GM12878 (cell line): ENCODE data around the gene CREB5. TPM values are rescaled to one million over a fixed set of nuclear protein-coding genes. Genes with fewer than 3 reads are reported as not detected.

Source experiments
- ATAC-seq: fragments of 200-7000 bp; cut with Tn5 transposase; 3 replicates; pipeline ENCODE4 v1.9.1; 2020; ENCODE audit warnings: mild to moderate bottlenecking, moderate library complexity
- BruUV-seq: library from RNA; stranded (reverse); fragments of 400-500 nt; replicated peaks from 2 replicates; lab custom pipeline; 2021; lab: Mats Ljungman, UMichigan
- CTCF ChIA-PET: fragments of 300-600 bp; sonication (Branson Sonifier 250); formaldehyde crosslinking; extraction: SDS; loops from one replicate; lab custom pipeline; 2021; ENCODE audit warnings: inconsistent platforms; lab: Yijun Ruan, JAX
- POLR2A ChIA-PET: fragments of 350-600 bp; formaldehyde crosslinking; extraction: SDS; loops from one replicate; lab custom pipeline; 2021; ENCODE audit warnings: inconsistent platforms; lab: Charles Lee
- RAD21 ChIA-PET: fragments of 300-600 bp; sonication (Branson Sonifier 250); formaldehyde crosslinking; loops from one replicate; lab custom pipeline; 2023; ENCODE audit warnings: antibody characterized with exemption; ENCODE audit not compliant: unreplicated experiment; lab: Charles Lee
- SMC1A ChIA-PET: fragments of 300-600 bp; sonication (Branson Sonifier 250); formaldehyde crosslinking; loops from one replicate; lab custom pipeline; 2023; ENCODE audit not compliant: unreplicated experiment, uncharacterized antibody; lab: Charles Lee
- DNase-seq: peaks from one replicate; pipeline ENCODE4 v3.0.0-alpha.2; 2011; ENCODE audit warnings: low read depth, low spot score
- FAIRE-seq: peaks from 3 replicates; lab custom pipeline; 2011; peaks lifted over from hg19 to GRCh38; lab: Jason Lieb, UNC
- H2AFZ ChIP-seq: 2 replicates; pipeline ENCODE4 v1.6.0; 2011; ENCODE audit warnings: low read depth, low read length, control low read depth; ENCODE audit not compliant: control insufficient read depth
- H3K27ac ChIP-seq: 2 replicates; pipeline ENCODE4 v1.5.1; 2011; ENCODE audit warnings: control low read depth; ENCODE audit not compliant: control insufficient read depth, insufficient read depth
- H3K27me3 ChIP-seq, 2 experiments: replicated peaks in 1 of 2; 2 replicates each; pipeline versions ENCODE4 v1.6.0 to v1.6.1; 2011; ENCODE audit warnings: low read length in 1 of 2; ENCODE audit not compliant: control insufficient read depth in 2 of 2, insufficient read depth in 2 of 2
- H3K36me3 ChIP-seq, 2 experiments: 2 replicates each; pipeline ENCODE4 v1.5.1; 2011; ENCODE audit warnings: low read length in 1 of 2; ENCODE audit not compliant: control insufficient read depth in 2 of 2, insufficient read depth in 2 of 2
- H3K4me1 ChIP-seq: 2 replicates; pipeline ENCODE4 v1.6.1; 2011; ENCODE audit warnings: mild to moderate bottlenecking, low read length, moderate library complexity, mixed read lengths; ENCODE audit not compliant: control insufficient read depth, insufficient read depth
- H3K4me2 ChIP-seq: 2 replicates; pipeline ENCODE4 v1.6.0; 2011; ENCODE audit warnings: control low read depth; ENCODE audit not compliant: control insufficient read depth, insufficient read depth
- H3K4me3 ChIP-seq: fragments of 200-600 bp; sonication (generic); 2 replicates; pipeline ENCODE4 v1.5.1; 2016
- H3K79me2 ChIP-seq: 2 replicates; pipeline ENCODE4 v1.6.0; 2011; ENCODE audit warnings: low read length; ENCODE audit not compliant: control insufficient read depth, insufficient read depth
- H3K9ac ChIP-seq: 2 replicates; pipeline ENCODE4 v1.8.0; 2011; ENCODE audit warnings: low read length, control low read depth, mixed read lengths; ENCODE audit not compliant: control insufficient read depth, insufficient read depth
- H3K9me3 ChIP-seq: replicated peaks from 3 replicates; pipeline ENCODE4 v1.5.1; 2011; ENCODE audit warnings: mild to moderate bottlenecking, low read length; ENCODE audit not compliant: control insufficient read depth, insufficient read depth
- H4K20me1 ChIP-seq: 2 replicates; pipeline ENCODE4 v1.6.0; 2011; ENCODE audit not compliant: control insufficient read depth, insufficient read depth
- ESRRA ChIP-seq: IDR thresholded peaks from 2 replicates; pipeline ENCODE4 v1.6.1; 2012; ENCODE audit warnings: mild to moderate bottlenecking, low read length, improper control_type of control experiment
- FOXM1 ChIP-seq: IDR thresholded peaks from 2 replicates; pipeline ENCODE4 v1.6.1; 2012; ENCODE audit warnings: low read depth, mild to moderate bottlenecking, inconsistent platforms, low read length, moderate library complexity
- GATAD2B ChIP-seq: fragments of 450-650 bp; conservative IDR thresholded peaks from 2 replicates; pipeline ENCODE4 v1.6.1; 2017; ENCODE audit warnings: low read depth, mild to moderate bottlenecking, moderate library complexity
- POLR2AphosphoS2 ChIP-seq: IDR thresholded peaks from 2 replicates; pipeline ENCODE4 v1.6.1; 2011; ENCODE audit warnings: low read depth, mild to moderate bottlenecking, low read length, improper control_type of control experiment, moderate library complexity
- RAD51 ChIP-seq: fragments of 450-650 bp; IDR thresholded peaks from 2 replicates; pipeline ENCODE4 v1.6.1; 2016; ENCODE audit warnings: moderate library complexity, mild to moderate bottlenecking, inconsistent platforms
- REST ChIP-seq: IDR thresholded peaks from 2 replicates; pipeline ENCODE4 v1.6.1; 2012; ENCODE audit warnings: mild to moderate bottlenecking, low read depth, low read length
- SIX5 ChIP-seq: IDR thresholded peaks from 2 replicates; pipeline ENCODE4 v1.6.1; 2011; ENCODE audit warnings: mild to moderate bottlenecking, low read depth, low read length, moderate library complexity; ENCODE audit not compliant: severe bottlenecking
- SMAD1 ChIP-seq: fragments of 450-650 bp; IDR thresholded peaks from 2 replicates; pipeline ENCODE4 v1.6.1; 2018; ENCODE audit warnings: mild to moderate bottlenecking, low read depth; ENCODE audit not compliant: partially characterized antibody
- TBL1XR1 ChIP-seq: IDR thresholded peaks from 2 replicates; pipeline ENCODE4 v1.6.1; 2012; ENCODE audit warnings: low read depth, low read length, improper control_type of control experiment
- WGBS: methylation state at CpG from one replicate; pipeline ENCODE4 v1.1.6; 2016; ENCODE audit warnings: low lambda C conversion rate; ENCODE audit not compliant: insufficient replicate concordance, insufficient coverage; ENCODE audit errors: missing lambda C conversion rate; 5-methylcytosine and 5-hydroxymethylcytosine counted together
- in situ Hi-C: fragments of 300-500 bp; cut with MboI; formaldehyde crosslinking; loops from 9 replicates; pipeline ENCODE4 v1.14.3; 2018; ENCODE audit warnings: mixed read lengths
- intact Hi-C: fragments of 100-400 bp; cut with micrococcal nuclease; formaldehyde crosslinking; loops from one replicate; pipeline ENCODE4 v1.14.2; 2022; ENCODE audit not compliant: unreplicated experiment
- polyA plus RNA-seq, 11 experiments: library from polyadenylated mRNA; depleted of rRNA in 4 of 11; unstranded in 6 of 11; stranded (reverse) in 5 of 11; fragments of >200 nt; fragmentation: Nextera tagmentation in 4 of 11; fragmentation: Illumina TruSeq in 1 of 11; extraction: Ambion mirVana in 4 of 11; extraction: Trizol in 1 of 11; gene quantifications; 1 replicate in 1 of 11; 2 replicates in 10 of 11; pipeline versions ENCODE4 v1.2.1 to v1.2.3, GENCODE V29; 2011 to 2016; ENCODE audit warnings: inconsistent platforms in 2 of 11, missing spikeins in 2 of 11, low read depth in 1 of 11
- total RNA-seq, 4 experiments: library from RNA; depleted of rRNA in 3 of 4; stranded (reverse); fragments of >200 nt in 3 of 4; fragmentation: Illumina TruSeq in 1 of 4; extraction: Trizol in 1 of 4; gene quantifications; 2 replicates each; pipeline versions ENCODE4 v1.2.1 to v1.2.3, GENCODE V29; 2013 to 2021
- TF ChIP-seq, protein P1 (sequence below): fragments of 450-650 bp; formaldehyde crosslinking; IDR thresholded peaks from 2 replicates; pipeline ENCODE4 v1.4.0; 2020; ENCODE audit warnings: mild to moderate bottlenecking, moderate library complexity

The CREB5 gene
- total and polyA plus RNA-seq, 10 of the 15 experiments (the other 5 are each of a cell fraction or from before 2014, with no cell fraction given): 12.9 to 74.1 (median 53.0) TPM

- Histone ChIP-seq H3K27ac (no peak overlapping the region), H3K9me3 (no peaks in the 10 kb centered on the region), H3K4me1 (no peaks in the 10 kb centered on the region), H3K4me3 (no peak overlapping the region), H3K9ac (no peak overlapping the region), H3K27me3 (no peaks in the 10 kb centered on the region), H3K36me3 (no peaks in the 10 kb centered on the region), H2AFZ (no peak overlapping the region), H3K4me2 (no peak overlapping the region), H3K79me2 (no peaks in the 10 kb centered on the region), H4K20me1 (no peaks in the 10 kb centered on the region)
- TF ChIP-seq RAD51 (no peak), SIX5 (no peak), GATAD2B (no peak), TBL1XR1 (no peak), SMAD1 (no peak), ESRRA (no peak), REST (no peak), POLR2AphosphoS2 (no peak), FOXM1 (no peak)
- TF ChIP-seq, protein P1, sequence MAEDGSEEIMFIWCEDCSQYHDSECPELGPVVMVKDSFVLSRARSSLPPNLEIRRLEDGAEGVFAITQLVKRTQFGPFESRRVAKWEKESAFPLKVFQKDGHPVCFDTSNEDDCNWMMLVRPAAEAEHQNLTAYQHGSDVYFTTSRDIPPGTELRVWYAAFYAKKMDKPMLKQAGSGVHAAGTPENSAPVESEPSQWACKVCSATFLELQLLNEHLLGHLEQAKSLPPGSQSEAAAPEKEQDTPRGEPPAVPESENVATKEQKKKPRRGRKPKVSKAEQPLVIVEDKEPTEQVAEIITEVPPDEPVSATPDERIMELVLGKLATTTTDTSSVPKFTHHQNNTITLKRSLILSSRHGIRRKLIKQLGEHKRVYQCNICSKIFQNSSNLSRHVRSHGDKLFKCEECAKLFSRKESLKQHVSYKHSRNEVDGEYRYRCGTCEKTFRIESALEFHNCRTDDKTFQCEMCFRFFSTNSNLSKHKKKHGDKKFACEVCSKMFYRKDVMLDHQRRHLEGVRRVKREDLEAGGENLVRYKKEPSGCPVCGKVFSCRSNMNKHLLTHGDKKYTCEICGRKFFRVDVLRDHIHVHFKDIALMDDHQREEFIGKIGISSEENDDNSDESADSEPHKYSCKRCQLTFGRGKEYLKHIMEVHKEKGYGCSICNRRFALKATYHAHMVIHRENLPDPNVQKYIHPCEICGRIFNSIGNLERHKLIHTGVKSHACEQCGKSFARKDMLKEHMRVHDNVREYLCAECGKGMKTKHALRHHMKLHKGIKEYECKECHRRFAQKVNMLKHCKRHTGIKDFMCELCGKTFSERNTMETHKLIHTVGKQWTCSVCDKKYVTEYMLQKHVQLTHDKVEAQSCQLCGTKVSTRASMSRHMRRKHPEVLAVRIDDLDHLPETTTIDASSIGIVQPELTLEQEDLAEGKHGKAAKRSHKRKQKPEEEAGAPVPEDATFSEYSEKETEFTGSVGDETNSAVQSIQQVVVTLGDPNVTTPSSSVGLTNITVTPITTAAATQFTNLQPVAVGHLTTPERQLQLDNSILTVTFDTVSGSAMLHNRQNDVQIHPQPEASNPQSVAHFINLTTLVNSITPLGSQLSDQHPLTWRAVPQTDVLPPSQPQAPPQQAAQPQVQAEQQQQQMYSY (CRISPR knock-in tag): no peak
- ChIA-PET CTCF (interaction anchor here (1.2 to 1.5 kb wide), 2 partner anchors 19 to 21 kb away, joined by 3 to 4 read pairs; no protein-coding TSS in a partner anchor), SMC1A (interaction anchor here (0.6 to 1.9 kb wide), 5 partner anchors 10 to 32 kb away, joined by 3 to 5 read pairs (median 3); no protein-coding TSS in a partner anchor), POLR2A (no interaction called here), RAD21 (interaction anchor here (1.0 to 1.1 kb wide), 2 partner anchors 29 to 104 kb away, joined by 3 read pairs; no protein-coding TSS in a partner anchor)
- in situ Hi-C loops: no loop called here
- DNase-seq (no peak), ATAC-seq (no peak), FAIRE-seq (no peak)
- intact Hi-C loops: no loop called here
- WGBS: 49% methylated on average over 4 of the region's 4 CpGs
- no TSS peak for BruUV-seq
These were observed 257.0 kb downstream of the CREB5 start for GRCh38 chr7:28669330-28669729.
